Activated CD4-positive, alpha-beta T cell treated with anti-CD3 and anti-CD28 coated beads for 36 hours (primary cell): ENCODE results near the gene SPATA2. TPM values are rescaled to one million over a fixed set of nuclear protein-coding genes. Genes with fewer than 3 reads are reported as not detected.

ENCODE experiments used
- ATAC-seq: fragments of 200-7000 bp; cut with Tn5 transposase; one replicate; pipeline ENCODE4 v1.10.0; 2021; ENCODE audit warnings: mild to moderate bottlenecking, moderate library complexity
- CTCF ChIA-PET: fragments of 350-600 bp; sonication (Branson Sonifier 250); formaldehyde crosslinking; loops from one replicate; lab custom pipeline; 2021; ENCODE audit warnings: antibody characterized with exemption; lab: Charles Lee
- POLR2A ChIA-PET: fragments of 350-600 bp; sonication (Branson Sonifier 250); formaldehyde crosslinking; loops from one replicate; lab custom pipeline; 2021; ENCODE audit warnings: antibody characterized with exemption, inconsistent platforms; lab: Charles Lee
- DNase-seq: peaks from one replicate; pipeline ENCODE4 v3.0.0-alpha.2; 2020
- H3K27ac Mint-ChIP-seq: one replicate; pipeline ENCODE4 v1.8.0; 2021; ENCODE audit warnings: mixed read lengths
- H3K27me3 Mint-ChIP-seq: one replicate; pipeline ENCODE4 v1.8.0; 2021; ENCODE audit warnings: mixed read lengths
- H3K36me3 Mint-ChIP-seq: one replicate; pipeline ENCODE4 v1.8.0; 2021; ENCODE audit warnings: low read depth, mixed read lengths
- H3K4me1 Mint-ChIP-seq: one replicate; pipeline ENCODE4 v1.8.0; 2021; ENCODE audit warnings: mixed read lengths
- H3K4me3 Mint-ChIP-seq: one replicate; pipeline ENCODE4 v1.8.0; 2021; ENCODE audit warnings: mild to moderate bottlenecking, moderate library complexity, mixed read lengths
- H3K9me3 Mint-ChIP-seq: one replicate; pipeline ENCODE4 v1.8.0; 2021; ENCODE audit warnings: low read depth, mixed read lengths
- intact Hi-C, 2 experiments: fragments of 100-400 bp; cut with DNase I in 1 of 2; cut with micrococcal nuclease in 1 of 2; formaldehyde crosslinking; loops; one replicate each; pipeline versions ENCODE4 v1.14.2 to v1.15.1; 2022 to 2024; cut with DNase I, micrococcal nuclease
- total RNA-seq, 2 experiments: library from RNA; stranded (reverse); gene quantifications; one replicate each; pipeline ENCODE4 v1.2.3, GENCODE V29; 2021

The SPATA2 gene
- total RNA-seq, 2 experiments from 2014 or later = 8.7 to 10.1 TPM

DNA sequence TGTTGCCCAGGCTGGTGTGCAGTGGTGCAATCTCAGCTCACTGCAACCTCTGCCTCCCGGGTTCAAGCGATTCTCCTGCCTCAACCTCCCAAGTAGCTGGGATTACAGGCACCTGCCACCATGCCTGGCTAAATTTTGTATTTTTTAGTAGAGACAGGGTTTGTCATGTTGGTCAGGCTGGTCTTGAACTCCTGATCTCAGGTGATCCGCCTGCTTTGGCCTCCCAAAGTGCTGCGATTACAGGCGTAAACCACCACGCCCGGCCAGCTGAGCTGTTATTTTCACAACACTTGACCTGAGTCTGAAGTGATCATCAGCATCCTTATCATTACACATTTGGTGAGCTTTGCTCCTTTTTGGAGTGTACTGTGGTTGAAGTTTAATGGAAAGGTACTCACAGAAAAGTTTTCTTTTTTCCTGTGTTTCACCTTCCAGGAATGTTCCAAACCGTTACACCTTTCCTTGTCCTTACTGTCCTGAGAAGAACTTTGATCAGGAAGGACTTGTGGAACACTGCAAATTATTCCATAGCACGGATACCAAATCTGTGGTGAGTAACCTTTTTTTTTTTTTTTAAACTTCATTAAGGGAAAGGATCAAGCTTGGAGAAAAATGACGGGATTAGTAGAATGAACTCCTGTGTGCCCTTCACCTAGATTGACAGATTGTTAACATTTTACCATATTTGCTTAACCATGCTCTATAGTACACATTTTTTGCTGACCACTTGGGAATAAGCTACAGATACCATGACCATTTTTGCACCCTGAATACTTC, 30.6 kb upstream of the SPATA2 start:
- intact Hi-C loops = no loop called here
- no peak overlapping the region for H3K4me3 Mint-ChIP-seq
- ChIA-PET CTCF (interaction anchor here (1.0 to 1.6 kb wide), 4 partner anchors 9 to 224 kb away, joined by 3 to 6 read pairs (median 3); partner anchors contain the start of gene RNF114), POLR2A (no interaction called here)
- H3K36me3 Mint-ChIP-seq = peaks cover 66% of the 10 kb centered on the region
- H3K27me3 Mint-ChIP-seq = no peaks in the 10 kb centered on the region
- H3K27ac Mint-ChIP-seq = no peak overlapping the region
- ATAC-seq = no peak
- peaks cover 28% of the 10 kb centered on the region for H3K4me1 Mint-ChIP-seq
- no peaks in the 10 kb centered on the region for H3K9me3 Mint-ChIP-seq
- no peak for DNase-seq

GRCh38 chr20:49945306-49945700, 30.0 kb upstream of the SPATA2 start:
- POLR2A ChIA-PET = no interaction called here
- H3K4me1 Mint-ChIP-seq = peaks cover 24% of the 10 kb centered on the region
- CTCF ChIA-PET = interaction anchor here (0.7 to 1.6 kb wide), 5 partner anchors 8 to 141 kb away, joined by 3 to 6 read pairs (median 3); partner anchors contain the start of gene RNF114
- no peak overlapping the region for H3K4me3 Mint-ChIP-seq
- H3K9me3 Mint-ChIP-seq = no peaks in the 10 kb centered on the region
- H3K27me3 Mint-ChIP-seq = no peaks in the 10 kb centered on the region
- DNase-seq (no peak), ATAC-seq (no peak)
- H3K27ac Mint-ChIP-seq = no peak overlapping the region
- intact Hi-C loops = no loop called here
- peaks cover 62% of the 10 kb centered on the region for H3K36me3 Mint-ChIP-seq

GRCh38 chr20:49942942-49943341, 27.6 kb upstream of the SPATA2 start:
- H3K27me3 Mint-ChIP-seq = no peaks in the 10 kb centered on the region
- peaks cover 39% of the 10 kb centered on the region for H3K4me1 Mint-ChIP-seq
- H3K9me3 Mint-ChIP-seq = no peaks in the 10 kb centered on the region
- ChIA-PET CTCF (interaction anchor here (1.8 kb wide), 1 partner anchor 129 kb away, joined by 7 read pairs; no protein-coding TSS in a partner anchor), POLR2A (no interaction called here)
- no peak overlapping the region for H3K4me3 Mint-ChIP-seq
- H3K36me3 Mint-ChIP-seq = peaks cover 58% of the 10 kb centered on the region
- no peak overlapping the region for H3K27ac Mint-ChIP-seq
- intact Hi-C loops = no loop called here
- no peak for ATAC-seq
- DNase-seq = no peak

- CTCF ChIA-PET = no interaction called here
Measured at GRCh38 chr20:49942303-49942702, 27.0 kb upstream of the SPATA2 start.

DNA sequence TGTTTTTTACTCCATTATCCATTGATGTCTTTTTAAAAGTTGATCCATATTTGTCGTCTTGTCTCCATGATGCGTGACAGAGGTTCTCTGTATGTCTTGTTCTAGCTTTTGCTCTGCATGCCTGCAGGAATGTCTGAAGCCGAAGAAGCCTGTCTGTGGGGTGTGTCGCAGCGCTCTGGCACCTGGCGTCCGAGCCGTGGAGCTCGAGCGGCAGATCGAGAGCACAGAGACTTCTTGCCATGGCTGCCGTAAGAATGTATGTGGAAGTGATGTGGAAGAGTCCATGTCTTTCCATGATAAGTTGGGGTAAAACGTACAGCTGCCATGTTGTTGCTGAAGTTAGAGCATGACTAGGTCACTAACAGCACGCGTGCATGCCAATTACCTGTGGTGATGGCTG, 26.1 kb upstream of the SPATA2 start:
- POLR2A ChIA-PET = interaction anchor here (0.6 to 0.7 kb wide), 2 partner anchors 20 to 303 kb away, joined by 3 to 8 read pairs; no protein-coding TSS in a partner anchor
- CTCF ChIA-PET = interaction anchor here (0.5 to 0.6 kb wide), 2 partner anchors 162 to 407 kb away, joined by 3 read pairs; no protein-coding TSS in a partner anchor
- no peaks in the 10 kb centered on the region for H3K27me3 Mint-ChIP-seq
- ATAC-seq = no peak
- H3K9me3 Mint-ChIP-seq = no peaks in the 10 kb centered on the region
- H3K4me3 Mint-ChIP-seq = no peak overlapping the region
- peaks cover 49% of the 10 kb centered on the region for H3K36me3 Mint-ChIP-seq
- no peak overlapping the region for H3K27ac Mint-ChIP-seq
- DNase-seq = no peak
- intact Hi-C loops = no loop called here
- peaks cover 45% of the 10 kb centered on the region for H3K4me1 Mint-ChIP-seq

More at GRCh38 chr20:49942303-49942702, 27.0 kb upstream of the SPATA2 start:
- POLR2A ChIA-PET = no interaction called here
- no peaks in the 10 kb centered on the region for H3K27me3 Mint-ChIP-seq
- peaks cover 54% of the 10 kb centered on the region for H3K36me3 Mint-ChIP-seq
- H3K4me3 Mint-ChIP-seq = no peak overlapping the region
- peaks cover 45% of the 10 kb centered on the region for H3K4me1 Mint-ChIP-seq
- H3K9me3 Mint-ChIP-seq = no peaks in the 10 kb centered on the region
- ATAC-seq (no peak), DNase-seq (no peak)
- intact Hi-C loops = no loop called here
- H3K27ac Mint-ChIP-seq = no peak overlapping the region

DNA sequence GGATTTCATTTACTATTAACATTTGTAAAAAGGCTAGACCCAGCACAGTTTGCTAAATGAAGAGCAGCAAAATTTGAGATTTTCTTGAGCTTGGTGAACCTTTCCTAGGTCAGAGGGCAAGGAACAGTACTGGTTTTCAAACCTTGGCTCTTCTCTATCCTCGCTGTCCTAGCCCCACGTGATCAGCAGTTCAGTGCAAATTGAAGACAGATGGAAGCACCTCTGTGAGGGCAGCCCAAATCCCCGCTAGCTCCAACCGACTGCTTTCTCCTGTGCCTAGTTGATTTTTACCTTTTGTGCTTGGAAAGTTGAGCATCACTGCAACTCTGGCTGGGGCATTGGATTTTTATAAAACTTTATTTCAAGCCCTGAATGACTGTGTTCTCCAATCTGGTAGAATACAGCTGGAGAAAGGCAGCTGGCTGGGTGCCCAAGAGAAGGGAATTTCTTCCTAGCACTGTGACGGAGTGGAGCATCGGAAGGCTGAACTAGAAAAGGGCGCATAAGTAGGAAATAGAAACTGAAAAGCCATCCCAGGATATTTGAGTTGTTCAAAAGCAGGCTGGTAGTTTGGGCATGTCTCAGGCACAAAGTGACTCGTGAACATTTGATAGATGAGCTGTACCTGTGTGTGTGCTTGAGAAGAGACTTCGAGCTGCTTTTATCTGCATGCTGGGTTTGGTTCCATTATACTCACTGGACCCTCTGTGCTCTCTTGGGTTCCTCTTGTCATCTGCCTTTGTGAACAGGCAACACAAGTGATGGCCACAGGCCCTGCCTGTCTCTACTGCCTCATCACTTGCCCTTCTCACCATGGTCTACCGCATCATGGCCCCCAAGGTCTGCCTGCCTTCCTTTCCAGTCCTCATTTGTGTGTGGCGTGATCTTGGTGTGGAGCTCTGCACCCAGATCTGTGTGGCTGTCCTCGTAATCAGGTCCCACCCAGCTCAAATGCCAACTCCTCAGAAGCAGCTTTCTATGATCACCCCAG, 23.1 kb upstream of the SPATA2 start:
- Mint-ChIP-seq H3K4me1 (peaks cover 50% of the 10 kb centered on the region), H3K9me3 (no peaks in the 10 kb centered on the region), H3K4me3 (peak overlapping the region; percentile 85), H3K36me3 (peaks cover 31% of the 10 kb centered on the region), H3K27ac (peak overlapping the region; percentile 22), H3K27me3 (no peaks in the 10 kb centered on the region)
- ATAC-seq (no peak), DNase-seq (no peak)
- intact Hi-C loops = loop anchor here in 1 of 2 experiments (10.0 kb wide), 1 partner anchor 774 kb away; no protein-coding TSS in a partner anchor
- POLR2A ChIA-PET = interaction anchor here (0.7 to 1.6 kb wide), 2 partner anchors 22 to 176 kb away, joined by 3 to 4 read pairs; no protein-coding TSS in a partner anchor
- CTCF ChIA-PET = interaction anchor here (0.6 to 2.2 kb wide), 8 partner anchors 11 to 294 kb away, joined by 3 to 8 read pairs (median 4); no protein-coding TSS in a partner anchor

DNA sequence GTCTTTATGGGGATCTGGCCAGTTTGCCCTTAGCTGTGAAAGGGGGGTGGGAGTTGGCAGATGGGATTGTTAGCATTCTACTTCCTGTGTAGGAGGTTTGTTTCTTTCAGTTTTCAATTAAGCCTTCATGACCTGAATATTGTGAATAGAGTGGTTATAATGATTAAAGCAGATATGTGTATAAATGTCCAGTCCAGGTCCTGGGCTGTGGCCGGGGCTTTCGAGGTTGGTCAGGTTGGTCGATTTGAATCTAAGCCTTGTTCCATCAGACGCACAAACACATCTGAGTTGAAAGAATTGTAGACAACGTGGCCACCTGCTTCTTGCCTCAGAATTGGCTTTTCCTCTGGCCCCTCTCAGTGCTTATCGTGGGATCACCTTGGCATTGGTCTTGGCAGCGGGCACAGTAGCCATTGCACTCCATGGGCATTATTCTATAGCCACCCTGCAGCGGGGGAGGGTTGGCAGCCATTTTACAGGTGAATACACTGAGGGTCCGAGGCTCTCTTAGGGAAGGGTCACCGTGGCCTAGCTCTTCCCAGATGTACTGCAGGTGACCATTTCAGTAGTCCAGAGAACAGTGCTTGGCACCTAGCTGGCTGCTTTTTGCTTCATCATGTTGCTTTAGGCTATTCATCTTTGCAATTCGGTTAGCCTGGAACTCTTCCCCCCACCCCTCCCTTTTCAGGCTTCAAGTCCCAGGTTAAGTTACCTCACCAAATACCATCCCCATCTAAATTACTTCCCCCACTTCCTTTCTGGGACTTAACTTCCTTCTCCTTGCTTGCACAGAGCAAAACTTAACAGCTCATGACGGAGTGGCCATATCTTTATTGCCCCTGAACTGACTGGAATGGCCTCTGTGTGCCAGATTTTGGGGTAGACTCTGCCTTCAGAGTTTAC, 21.9 kb upstream of the SPATA2 start:
- H3K4me3 Mint-ChIP-seq = peak overlapping the region; percentile 85
- ChIA-PET POLR2A (interaction anchor here (1.6 kb wide), 1 partner anchor 21 kb away, joined by 4 read pairs; no protein-coding TSS in a partner anchor), CTCF (interaction anchor here (1.1 to 2.2 kb wide), 7 partner anchors 8 to 416 kb away, joined by 3 to 8 read pairs (median 4); no protein-coding TSS in a partner anchor)
- H3K27ac Mint-ChIP-seq = peak overlapping the region; percentile 85
- H3K27me3 Mint-ChIP-seq = no peaks in the 10 kb centered on the region
- intact Hi-C loops = loop anchor here in 1 of 2 experiments (10.0 kb wide), 1 partner anchor 772 kb away; no protein-coding TSS in a partner anchor
- peaks cover 26% of the 10 kb centered on the region for H3K36me3 Mint-ChIP-seq
- peaks cover 45% of the 10 kb centered on the region for H3K4me1 Mint-ChIP-seq
- ATAC-seq = peak; percentile 15
- H3K9me3 Mint-ChIP-seq = no peaks in the 10 kb centered on the region
- DNase-seq = no peak

DNA sequence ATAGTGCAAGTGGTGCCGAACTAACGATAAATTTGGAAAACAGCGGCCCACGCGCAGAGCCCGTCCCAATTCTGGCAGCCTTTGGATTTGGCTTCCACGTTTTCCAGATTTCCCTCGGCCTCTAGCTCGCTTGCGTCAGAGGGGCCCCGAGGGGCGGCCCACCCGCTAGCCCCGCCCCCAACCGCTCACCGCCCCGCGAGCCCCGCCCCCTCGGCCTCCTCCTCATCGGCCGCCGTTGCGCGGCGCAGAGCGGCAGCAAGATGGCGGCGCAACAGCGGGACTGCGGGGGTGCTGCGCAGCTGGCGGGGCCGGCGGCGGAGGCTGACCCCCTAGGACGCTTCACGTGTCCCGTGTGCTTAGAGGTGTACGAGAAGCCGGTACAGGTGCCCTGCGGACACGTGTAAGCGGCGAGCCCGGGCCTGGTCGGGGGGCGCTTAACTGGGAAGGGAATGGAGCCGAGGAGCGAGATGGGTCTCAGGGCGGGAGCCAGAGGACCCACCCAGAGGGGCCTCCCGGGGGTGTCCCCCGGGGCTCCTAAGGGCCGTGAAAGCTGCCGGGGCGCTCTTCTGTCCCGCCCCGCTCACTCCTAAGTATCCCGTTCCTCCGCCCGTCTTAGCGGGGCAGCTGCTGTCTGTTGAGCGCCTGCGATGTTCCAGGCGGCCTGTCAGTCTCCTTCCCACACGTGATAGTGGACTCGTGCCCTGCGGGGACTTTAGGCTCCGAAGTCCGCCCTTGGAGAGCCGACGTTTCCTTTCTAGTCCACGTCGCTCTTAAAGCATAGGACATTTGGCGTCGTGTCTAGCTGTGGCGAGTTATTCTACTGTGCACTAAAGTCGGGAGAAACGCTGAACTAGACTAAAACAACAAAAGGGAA, 21.1 kb upstream of the SPATA2 start, which contains the start of gene RNF114:
RNF114 (plus strand) TSS at position 245 of the 874 bp plus-strand sequence; CDS start at position 261, 16 bp downstream.
- DNase-seq (peak; percentile 96), ATAC-seq (peak; percentile 93)
- Mint-ChIP-seq H3K36me3 (peaks cover 19% of the 10 kb centered on the region), H3K4me1 (peaks cover 41% of the 10 kb centered on the region), H3K27me3 (no peaks in the 10 kb centered on the region), H3K9me3 (no peaks in the 10 kb centered on the region), H3K27ac (peak within 1 kb of the TSS; percentile 85), H3K4me3 (peak within 1 kb of the TSS; percentile 85)
- intact Hi-C loops = loop anchor here (1.0 to 10.0 kb wide), 6 partner anchors 15 to 772 kb away; partner anchors contain the start of genes B4GALT5 (in 1 of the 2), PEDS1 (in 1 of the 2), SNAI1 (in 1 of the 2) and SPATA2 (in 1 of the 2)
- ChIA-PET CTCF (interaction anchor here (0.6 to 2.1 kb wide), 10 partner anchors 8 to 415 kb away, joined by 3 to 8 read pairs (median 4); partner anchors contain the start of gene SPATA2), POLR2A (interaction anchor here (0.7 kb wide), 1 partner anchor 21 kb away, joined by 5 read pairs; the partner anchor contains the start of gene SPATA2)

DNA sequence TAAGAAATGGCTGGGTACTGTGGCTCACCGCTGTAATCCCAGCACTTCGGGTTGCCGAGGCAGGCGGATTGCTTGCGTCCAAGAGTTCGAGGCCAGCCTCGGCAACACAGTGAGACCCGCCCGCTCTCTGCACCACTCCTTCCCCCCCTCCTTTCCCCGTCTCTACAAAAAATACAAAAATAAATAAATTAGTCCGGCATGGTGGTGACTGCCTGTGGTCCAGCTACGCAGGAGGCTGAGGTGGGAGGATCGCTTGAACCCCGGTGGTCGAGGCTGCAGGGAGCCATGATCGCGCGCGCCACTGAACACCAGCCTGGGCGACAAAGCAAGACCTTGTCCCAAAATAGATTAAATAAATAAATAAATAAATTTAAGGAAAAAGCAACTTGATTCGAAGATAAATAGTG, 20.4 kb upstream of the SPATA2 start:
- Mint-ChIP-seq H3K4me3 (peak overlapping the region; percentile 85), H3K4me1 (peaks cover 35% of the 10 kb centered on the region), H3K27ac (peak overlapping the region; percentile 55), H3K36me3 (peaks cover 13% of the 10 kb centered on the region), H3K27me3 (peaks cover under 1% of the 10 kb centered on the region), H3K9me3 (no peaks in the 10 kb centered on the region)
- ChIA-PET CTCF (interaction anchor here (0.6 to 1.3 kb wide), 12 partner anchors 8 to 1560 kb away, joined by 3 to 7 read pairs (median 4); partner anchors contain the start of gene SPATA2), POLR2A (no interaction called here)
- no peak for ATAC-seq
- no peak for DNase-seq
- intact Hi-C loops = loop anchor here (1.0 to 10.0 kb wide), 6 partner anchors 16 to 771 kb away; partner anchors contain the start of genes B4GALT5 (in 1 of the 2), PEDS1 (in 1 of the 2), SNAI1 (in 1 of the 2) and SPATA2 (in 1 of the 2)
